HG03521 (cell line): Measurements from ENCODE around the gene TMEM45A.
A peak's percentile ranks its signal among the peaks of the same experiment; 100 is the strongest.
"Not testable (repeated sequence)": the region's sequence is repeated elsewhere in the genome, so short reads cannot be mapped to it uniquely, and the experiment has no call there.

ENCODE experiments used
- ATAC-seq: cut with Tn5 transposase; IDR thresholded peaks from one replicate; pipeline ENCODE4 v1.9.1; 2021; ENCODE audit warnings: mild to moderate bottlenecking, moderate library complexity; ENCODE audit not compliant: unreplicated experiment

Gene TMEM45A

DNA sequence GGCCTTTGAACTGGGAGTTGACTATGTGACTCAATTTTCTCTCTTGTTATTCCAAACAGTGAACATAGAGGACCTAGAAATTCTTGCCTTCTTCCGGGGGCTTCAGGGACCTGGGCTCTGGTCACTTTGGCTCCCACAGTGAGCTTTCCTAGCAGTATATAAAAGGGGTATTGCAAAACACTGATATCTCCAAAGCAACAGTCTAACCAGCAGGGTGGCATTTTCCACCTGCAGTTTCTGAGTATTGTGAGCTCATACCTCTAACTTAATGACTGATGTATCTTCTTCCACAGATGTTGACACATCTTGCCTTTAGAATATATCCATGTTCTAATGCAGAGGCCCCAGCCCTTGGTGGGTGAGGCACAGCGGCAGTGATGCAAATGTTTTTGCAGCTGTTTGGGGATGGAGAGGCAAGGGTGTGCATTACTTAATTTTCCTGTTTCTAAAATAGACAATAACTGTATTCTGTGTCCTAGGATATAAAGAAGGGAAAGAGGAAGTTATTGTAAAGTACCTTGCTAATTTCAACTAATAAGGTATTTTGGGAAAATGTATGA is 71.3 kb downstream of the TMEM45A start:
- no peak for ATAC-seq

DNA sequence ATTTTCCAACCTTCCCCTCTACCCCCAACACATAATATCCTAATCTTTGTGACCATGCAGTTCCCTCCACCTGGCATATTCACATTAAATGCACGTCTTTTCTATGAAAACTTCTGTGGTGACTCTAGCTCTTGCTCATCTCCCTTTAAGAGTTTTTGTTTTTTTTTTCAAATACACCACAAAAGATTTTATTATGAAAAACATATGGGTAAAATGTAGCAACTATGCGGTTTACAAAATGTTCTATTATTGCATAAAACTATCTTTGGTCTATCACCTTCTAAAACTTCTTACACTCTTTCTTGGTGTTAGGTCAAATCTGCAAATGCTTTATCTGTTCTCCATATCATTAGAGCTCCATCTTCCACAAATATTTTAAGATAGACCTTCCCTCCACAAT is 78.4 kb downstream of the TMEM45A start:
- ATAC-seq, result no peak

DNA sequence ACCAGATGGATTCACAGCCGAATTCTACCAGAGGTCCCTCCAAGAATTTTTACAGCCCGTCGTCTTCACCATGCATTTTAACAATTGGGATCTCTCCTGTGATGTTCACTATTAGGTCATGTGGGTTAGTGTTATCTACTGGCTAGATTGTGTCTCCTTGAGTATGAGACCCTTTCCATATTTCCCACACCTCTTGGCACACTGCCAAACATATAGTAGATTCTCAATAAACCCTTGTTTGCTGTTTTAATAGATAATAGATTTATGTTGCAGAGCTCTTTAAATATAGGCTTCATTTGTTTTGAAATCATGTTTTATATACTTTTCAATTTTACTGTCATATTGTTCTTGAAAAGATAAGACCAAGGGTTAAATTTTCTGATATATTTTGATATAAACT is 82.1 kb downstream of the TMEM45A start:
- ATAC-seq, result no peak

DNA sequence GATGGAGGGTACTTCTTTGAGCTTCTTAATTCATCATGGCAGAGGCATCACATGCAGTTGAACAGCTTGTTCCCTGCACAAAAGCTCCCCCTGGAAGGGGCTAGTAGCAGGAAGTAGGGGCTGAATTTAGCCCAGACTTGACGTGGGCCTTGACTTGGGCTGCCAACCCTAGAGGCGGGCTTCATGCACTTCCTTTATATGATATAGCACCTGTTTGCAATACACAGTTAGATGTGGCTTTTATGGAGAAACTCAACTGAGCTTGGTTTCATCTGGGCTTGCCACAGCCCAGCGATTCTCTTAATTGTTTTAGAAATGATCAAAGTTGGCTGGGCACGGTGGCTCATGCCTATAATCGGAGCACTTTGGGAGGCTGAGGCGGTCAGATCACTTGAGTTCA is 83.3 kb downstream of the TMEM45A start:
- ATAC-seq, result no peak

DNA sequence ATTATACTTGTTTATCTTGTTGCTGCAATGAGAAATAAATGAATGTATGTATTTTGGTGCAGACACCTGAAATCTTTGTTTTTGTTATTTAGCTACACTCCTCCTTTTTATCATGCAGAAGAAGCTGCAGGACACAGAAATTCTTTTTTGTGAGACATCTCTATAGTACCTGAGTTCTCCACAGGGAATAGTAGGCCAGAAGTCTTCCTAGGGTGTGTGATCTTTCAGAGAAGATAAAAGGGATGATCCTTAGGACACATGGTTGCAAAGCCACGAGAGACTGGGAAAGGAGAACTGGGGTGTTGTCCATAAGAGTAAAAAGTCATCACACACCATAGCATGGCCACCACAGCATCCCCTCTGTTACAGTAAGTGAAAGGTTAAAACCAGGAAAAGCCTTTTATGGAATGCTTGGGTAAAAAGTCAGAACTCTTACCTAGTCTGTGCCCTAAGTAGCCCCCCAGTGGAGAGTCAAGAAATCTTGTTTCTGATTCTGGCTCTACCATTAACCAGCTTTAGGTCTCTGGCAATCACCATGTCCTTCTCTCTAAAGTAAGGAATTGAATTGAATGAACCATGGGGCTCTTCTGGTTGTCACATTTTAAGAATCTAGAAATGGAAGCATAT is 85.1 kb downstream of the TMEM45A start:
- no peak for ATAC-seq

DNA sequence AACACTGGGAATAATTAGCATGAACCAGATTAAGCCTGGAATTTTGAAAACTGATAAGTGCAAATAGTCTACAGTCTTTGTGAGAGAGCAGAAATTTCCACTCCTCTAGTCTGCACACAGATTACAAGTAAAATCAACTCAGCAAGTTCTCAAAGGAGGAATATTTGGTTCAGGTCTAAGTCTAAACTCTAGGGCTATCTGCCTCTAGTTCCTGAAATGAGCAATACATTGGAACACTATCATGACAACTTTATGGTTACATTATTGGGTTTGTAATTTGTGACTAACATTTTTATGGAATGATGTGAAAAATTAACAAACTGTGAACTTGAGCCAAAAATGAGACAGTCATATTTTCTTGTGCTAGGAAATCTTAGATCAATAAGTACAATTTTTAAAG is 86.2 kb downstream of the TMEM45A start:
- ATAC-seq, result no peak

DNA sequence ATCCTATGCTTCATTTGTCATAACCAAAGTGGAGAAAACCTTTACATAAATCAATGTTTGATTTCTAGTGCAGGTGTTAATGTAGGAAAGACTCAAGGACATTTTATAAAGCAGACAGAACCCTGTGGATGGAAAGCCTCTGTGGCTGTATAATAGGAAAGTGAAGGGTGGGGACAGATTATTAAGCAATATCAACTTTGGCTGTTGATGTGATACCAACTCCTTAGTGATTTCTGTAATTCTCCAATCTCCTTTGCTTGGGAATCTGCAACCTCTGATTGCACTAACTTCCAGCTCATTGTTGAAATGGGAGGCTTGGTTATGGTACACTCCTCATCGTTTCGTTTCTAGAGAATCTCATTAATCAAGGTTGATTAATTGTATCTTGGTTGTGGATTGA is 87.7 kb downstream of the TMEM45A start:
- ATAC-seq, result no peak

DNA sequence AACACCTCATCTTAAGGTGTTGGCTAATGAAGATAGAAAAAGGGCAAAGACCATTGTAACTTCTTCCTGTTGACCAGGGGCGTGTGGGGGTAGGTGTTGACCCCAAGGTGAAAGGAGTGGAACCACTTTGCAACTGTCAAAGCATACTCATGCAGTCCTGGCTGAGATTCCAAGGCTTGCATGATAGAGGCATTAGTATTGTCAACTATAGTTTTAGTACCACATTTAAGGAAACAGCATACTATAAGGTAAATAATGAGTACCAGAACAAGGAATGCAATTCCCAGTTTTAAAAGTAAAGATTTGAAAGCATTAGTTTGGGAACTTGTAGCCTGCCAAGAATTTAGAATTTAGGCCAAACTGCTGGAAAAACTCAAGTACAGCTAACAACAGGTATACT is 89.2 kb downstream of the TMEM45A start:
- ATAC-seq, result no peak

DNA sequence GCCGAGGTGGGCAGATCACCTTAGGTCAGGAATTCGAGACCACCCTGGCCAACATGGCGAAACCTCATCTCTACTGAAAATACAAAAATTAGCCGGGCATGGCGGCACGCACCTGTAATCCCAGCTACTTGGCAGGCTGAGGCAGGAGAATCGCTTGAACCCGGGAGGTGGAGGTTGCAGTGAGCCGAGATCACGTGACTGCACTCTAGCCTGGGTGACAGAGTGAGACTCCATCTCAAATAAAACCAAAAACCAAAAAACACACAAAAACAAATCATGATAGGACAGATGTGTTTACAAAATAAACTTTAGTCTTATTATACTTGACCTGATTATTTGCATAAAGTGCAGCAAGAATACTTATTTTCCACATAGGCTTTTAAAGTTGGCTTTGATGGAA is 89.7 kb downstream of the TMEM45A start:
- not testable (repeated sequence) for ATAC-seq

DNA sequence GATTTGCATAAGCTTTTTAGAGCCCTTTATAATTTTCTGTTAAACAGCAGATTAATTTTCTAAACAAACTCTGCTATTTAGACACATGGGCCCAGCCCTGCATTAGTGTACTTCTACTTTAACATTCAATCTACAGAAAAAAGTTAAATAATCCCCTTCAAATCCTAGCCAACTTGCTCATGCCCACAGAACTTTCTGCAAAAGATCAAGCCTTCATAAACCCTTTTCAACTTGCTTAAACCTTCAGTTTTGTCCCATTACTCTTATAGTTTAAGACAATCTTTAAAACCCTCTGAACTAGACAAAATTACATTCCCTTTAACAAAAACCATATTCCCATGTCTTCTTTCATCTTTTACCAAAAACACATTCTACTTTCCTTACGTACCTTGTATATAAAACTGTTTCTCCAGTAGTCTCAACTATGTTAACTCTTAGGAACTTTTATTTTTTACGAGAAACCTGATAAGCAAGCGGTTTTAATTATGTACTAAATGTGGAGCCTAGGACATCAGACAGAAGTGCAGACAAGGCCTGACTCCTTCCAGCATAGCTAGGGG is 91.8 kb downstream of the TMEM45A start:
- ATAC-seq, result no peak

DNA sequence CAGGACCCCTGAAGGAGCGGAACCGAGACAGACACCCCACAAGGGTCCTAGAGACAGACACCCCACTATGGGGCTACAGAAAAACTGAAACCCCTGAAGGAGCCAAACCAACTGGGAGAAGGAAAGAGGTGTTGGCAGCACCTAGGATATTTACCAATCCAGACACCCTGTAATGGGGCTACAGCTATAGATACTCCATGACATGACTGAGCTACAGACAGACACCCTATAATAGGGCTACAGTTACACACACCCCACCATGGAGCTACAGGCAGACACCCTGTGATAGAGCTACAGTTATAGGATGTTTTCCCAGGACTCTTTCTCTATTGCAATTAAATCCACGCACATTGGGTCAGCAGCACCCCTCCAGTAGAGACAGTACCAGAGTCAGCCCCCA is 94.4 kb downstream of the TMEM45A start:
- ATAC-seq, result no peak

DNA sequence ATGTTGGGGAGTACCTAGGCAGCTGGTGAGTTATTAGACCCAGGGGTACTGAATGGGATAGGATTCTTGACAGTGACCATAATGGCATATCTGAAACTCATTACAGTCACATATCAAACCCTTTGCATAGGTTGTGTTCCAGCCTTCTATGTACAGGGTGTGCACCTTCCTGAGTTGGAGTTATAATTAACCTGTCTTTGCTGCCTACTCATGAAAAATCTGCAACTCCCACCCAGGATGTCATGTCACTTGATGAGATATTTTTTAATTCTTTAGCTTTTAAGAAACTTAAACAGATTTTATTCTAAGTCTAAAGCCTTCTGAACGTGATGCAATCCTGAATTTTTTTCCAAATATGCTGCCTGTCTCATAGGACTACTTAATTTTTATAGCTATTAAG is 95.8 kb downstream of the TMEM45A start:
- no peak for ATAC-seq

DNA sequence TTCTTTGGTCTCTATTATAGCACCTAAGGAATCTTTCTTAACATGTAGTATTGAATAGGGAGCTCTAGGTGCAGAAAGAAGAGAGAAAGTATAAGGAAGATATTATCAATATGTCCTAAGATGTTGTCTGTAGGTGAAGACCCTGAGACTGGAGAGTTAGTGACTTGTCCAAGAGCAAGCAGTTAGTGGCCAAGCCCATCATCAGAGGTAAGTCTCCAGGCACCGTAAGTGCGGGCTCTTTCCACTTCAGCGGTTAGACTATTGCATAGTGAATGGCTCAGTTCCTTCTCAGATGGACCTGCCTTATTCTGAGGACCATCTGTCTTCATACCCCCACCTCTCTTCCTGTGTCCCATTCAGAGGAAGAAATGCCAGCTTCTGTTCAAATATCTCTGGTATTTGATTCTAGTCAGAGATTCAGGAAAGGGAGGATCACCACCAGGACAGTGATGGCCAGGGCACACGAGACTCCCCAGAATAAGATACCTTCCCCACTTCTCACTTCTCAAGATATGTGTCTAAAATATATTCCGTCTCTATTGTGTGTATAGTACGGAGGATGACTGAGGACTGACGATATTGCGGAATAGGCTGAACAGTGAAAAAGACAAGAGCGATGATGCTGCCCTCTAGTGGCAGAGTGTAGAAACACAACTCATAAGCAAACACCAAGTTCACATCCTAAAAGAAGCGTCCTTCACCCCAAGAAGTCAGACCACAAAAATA is 97.9 kb downstream of the TMEM45A start:
- ATAC-seq, result peak; percentile 70

DNA sequence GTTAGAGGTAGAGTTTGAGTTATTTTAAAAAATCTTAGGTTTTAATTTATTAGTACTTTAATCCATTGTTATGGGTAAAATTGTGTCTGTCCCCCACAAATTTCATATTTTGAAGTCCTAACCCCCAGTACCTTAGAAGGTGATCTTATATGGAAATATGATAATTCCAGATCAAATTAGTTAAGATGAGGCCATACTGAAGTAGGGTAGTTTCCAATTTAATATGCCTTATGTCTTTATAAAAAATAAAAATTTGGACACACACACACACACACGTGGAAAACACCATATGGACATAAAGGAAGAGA is 98.4 kb downstream of the TMEM45A start:
- ATAC-seq, result no peak

DNA sequence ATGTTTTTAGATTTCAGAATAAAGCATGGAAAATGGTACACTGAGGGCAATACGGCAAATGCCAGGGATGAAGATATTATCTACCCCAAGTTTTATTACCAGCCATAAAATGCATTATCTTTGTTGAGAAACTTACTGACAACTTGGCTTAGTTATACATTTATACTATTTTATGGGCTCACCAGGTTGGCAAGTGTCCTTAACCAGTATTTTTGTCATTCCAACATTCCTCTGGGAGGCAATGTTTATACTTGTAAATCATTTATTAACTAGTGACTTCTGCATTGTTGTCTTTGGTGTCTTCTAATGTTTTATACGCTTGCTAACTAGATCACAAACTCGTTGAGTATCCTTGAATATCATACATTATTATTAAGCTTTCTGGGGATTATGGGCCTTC is 99.0 kb downstream of the TMEM45A start:
- no peak for ATAC-seq

DNA sequence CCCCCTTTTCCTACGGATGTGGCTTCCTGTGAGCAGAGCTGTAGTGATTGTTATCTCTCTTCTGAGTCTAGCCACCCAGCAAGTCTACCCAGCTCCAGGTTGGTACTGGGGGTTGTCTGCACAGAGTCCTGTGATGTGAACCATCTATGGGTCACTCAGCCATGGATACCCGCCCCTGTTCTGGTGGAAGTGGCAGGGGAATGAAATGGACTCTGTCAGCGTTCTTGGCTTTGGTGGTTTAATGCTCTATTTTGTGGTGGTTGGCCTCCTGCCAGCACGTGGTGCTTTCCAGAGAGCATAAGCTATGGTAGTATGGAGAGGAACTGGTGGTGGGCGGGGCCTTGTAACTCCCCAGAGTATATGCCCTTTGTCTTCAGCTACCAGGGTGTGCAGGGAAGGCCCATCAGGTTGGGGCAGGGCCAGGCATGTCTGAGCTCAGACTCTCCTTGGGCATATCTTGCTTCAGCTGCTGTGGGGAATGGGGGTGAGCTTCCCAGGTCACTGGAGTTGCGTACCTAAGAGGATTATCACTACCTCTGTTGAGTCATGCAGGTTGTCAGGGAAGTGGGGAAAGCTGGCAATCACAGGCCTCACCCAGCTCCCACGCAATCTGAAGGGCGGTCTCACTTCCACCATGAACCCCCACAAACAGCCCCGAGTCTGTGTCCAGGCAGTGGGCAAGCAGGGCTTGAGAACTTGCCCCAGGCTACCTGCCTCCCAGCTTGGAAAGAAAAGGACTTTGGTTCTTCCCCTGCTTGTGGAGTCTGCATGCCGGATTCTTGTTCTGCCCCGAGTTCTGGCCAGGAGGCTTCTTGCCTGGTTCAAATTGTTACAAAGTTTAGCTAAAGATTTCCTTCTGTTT is 108.0 kb downstream of the TMEM45A start:
- ATAC-seq, result no peak

DNA sequence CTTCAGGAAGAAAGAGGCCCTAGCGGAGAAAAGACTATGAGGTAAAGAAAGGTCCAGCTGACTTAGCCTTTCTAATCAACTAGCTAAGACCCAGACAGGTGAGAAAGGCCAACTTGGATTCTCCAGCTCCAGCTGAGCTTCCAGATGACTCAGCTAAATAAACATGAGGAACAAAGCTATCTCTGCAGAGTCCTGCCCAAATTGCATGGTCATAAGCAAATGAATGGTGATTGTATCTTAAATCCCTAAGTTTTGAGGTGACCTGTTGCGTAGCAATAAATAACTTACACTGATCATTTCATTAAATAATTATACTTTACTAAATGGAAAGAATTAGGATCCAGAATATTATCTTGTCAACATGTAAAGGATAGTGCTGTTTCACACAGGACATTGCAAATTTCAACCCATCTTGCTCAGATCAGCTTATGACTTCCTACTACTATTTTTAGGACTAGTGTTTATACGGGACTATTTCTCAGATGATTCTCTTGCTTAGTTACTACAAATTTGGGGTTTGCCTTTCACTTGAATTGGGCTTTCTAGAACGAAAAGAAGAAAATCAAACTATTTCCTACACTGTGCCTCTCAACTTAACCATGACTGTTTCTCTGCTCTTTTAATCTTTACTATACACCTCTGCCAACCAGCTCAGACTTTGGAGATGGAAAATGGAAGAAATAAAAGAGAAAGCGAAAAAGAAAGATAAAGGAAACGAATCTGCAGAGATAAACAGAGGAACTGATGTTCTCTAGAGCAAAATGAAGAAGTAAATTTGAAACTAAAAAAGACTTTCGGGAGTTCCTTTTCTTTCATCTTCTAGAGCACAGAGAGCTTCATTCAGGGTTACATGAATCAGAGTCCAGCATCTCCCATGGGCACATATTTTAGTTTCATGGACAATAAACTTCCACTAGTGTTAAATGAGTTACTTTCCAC is 110.4 kb downstream of the TMEM45A start:
- ATAC-seq, result peak; percentile 31

DNA sequence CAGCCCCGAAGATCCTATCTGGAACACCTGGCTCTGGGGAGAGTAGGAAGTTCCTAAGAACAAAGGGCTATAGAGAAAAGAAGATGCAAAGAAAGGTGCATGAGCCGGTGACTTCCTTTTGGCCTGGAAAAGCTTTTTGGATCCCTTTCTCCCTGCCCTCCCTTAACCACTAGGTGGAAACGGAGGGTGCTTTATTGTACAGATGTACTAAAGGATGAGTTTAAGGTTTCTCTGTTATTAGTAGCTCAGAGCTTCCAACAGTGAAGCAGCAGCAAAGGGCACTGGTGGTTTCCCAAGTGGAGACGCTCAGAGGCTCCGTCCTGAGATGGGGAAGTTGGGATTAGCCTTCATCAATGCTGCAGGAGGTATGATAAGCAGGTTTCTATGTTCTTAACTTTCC is 111.0 kb downstream of the TMEM45A start:
- ATAC-seq, result peak; percentile 34

DNA sequence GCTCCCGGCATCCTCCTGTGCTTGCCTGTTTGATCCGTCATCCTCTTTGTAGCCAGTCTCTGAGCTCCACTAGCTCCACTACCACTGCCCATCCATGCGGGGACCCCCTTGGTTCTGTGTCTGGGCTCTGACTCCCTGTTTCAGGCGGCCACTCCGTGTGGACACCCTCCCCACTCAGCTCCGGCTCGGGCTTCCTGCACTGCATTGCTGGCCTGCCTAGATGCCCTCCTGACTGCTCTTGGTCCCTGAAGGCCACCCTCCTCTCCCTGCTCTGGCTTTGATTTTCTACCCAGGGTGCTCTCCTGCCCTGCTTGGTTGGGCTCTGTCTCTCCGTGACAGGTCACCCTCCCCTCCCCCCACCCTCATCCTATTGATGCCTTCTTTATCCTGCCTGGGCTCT is 112.9 kb downstream of the TMEM45A start:
- ATAC-seq, result no peak

DNA sequence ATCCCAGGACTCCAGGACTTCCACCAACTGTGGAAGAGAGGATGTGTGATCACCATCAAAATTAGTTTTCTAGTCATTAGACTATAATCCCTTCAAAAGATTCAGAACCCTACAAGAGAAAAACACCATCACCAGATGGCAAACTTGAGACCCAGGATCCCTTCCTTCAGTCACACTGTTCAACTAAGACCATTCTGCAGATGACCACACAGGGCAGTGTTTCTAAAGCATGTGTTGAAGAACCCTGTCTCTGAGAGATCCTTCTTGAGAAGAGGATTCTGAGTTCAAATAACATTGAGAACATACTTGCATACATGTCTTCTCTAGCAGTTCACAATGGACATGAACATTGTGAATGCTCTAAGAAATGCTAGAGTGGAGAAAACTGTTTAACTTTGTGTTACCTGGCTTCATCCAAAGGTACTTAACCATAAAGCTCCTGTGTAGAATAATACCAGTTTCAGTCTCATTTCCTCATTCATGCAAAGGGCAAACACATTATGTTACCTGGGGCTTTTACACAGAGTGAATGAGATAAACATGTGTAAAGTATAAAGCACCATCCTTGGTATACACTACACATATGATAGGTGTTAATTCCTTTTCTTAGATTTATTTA is 114.6 kb downstream of the TMEM45A start:
- ATAC-seq, result peak; percentile 75
